D721Med (cell line): ENCODE results near the gene ABCB10.

ENCODE experiments used
- DNase-seq: peaks from one replicate; pipeline ENCODE4 v3.0.0; 2011; ENCODE audit warnings: low spot score; ENCODE audit not compliant: insufficient read length
- FAIRE-seq: peaks from 2 replicates; lab custom pipeline; 2011; peaks lifted over from hg19 to GRCh38; lab: Jason Lieb, UNC
- TF ChIP-seq, protein P1 (sequence below): IDR thresholded peaks from 2 replicates; pipeline ENCODE4 v1.5.1; 2012; ENCODE audit warnings: mild to moderate bottlenecking, control low read depth; ENCODE audit not compliant: insufficient read depth; ENCODE audit errors: missing control alignments

The ABCB10 gene

DNA sequence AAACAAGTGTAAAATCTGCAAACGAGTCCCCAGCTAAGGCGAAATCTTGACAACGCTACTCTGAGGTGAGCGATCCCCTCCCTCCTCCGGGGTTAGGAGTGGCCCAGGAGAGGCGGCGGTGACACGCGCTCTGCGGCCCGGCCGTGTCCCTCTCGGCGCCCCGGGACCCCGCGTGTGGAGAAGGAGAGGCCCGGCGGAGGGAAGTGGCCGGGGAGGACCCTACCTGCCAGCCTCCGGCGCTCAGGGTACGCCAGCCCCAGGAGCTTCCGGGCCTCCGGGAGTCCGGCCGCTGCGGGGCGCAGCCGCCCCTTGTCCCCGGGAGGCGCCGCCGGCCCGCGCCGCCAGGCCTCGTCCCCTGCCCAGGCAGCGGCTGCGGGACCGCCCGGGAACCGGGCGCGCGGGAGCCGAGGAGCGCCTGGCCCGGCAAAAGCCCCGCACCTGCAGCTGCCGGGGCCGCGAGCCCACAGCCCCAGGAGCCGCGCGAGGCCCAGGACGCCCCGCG lies 543 bp downstream of the ABCB10 start:
- no peak for FAIRE-seq
- DNase-seq, result no peak
- TF ChIP-seq, protein P1, sequence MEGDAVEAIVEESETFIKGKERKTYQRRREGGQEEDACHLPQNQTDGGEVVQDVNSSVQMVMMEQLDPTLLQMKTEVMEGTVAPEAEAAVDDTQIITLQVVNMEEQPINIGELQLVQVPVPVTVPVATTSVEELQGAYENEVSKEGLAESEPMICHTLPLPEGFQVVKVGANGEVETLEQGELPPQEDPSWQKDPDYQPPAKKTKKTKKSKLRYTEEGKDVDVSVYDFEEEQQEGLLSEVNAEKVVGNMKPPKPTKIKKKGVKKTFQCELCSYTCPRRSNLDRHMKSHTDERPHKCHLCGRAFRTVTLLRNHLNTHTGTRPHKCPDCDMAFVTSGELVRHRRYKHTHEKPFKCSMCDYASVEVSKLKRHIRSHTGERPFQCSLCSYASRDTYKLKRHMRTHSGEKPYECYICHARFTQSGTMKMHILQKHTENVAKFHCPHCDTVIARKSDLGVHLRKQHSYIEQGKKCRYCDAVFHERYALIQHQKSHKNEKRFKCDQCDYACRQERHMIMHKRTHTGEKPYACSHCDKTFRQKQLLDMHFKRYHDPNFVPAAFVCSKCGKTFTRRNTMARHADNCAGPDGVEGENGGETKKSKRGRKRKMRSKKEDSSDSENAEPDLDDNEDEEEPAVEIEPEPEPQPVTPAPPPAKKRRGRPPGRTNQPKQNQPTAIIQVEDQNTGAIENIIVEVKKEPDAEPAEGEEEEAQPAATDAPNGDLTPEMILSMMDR, result peak; percentile 16

DNA sequence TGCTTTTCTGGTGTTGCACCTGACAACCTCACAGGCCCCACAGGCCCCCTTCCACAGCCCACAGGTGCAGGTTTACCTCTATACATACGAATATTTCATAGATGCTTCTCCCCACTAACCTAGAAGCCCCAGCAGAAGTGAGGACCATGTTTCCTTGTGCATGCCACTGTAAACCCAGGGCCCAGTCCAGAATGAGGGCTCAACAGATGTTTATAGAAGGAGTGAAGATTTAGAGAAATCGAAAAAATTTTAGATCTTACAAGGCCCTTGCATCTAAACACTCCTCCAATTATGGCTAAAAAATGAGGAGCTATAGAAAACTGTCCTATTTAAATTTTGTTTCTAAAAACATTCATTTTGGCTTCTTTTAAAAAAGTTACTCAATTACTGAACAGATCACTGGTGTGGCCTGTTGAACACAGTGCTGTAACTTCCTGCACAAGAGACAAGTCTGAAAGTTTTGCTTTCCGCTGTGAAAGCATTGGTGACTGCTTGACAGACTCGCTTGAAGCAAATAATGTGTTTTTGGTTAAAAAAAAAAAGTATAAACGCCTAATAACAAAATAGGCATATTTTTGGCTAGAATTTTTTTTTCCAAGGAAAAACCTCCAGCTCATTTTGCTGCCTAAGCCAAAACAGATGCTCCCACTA lies 1.2 kb downstream of the ABCB10 start:
- FAIRE-seq (no peak), DNase-seq (no peak)
- TF ChIP-seq, protein P1, result no peak

DNA sequence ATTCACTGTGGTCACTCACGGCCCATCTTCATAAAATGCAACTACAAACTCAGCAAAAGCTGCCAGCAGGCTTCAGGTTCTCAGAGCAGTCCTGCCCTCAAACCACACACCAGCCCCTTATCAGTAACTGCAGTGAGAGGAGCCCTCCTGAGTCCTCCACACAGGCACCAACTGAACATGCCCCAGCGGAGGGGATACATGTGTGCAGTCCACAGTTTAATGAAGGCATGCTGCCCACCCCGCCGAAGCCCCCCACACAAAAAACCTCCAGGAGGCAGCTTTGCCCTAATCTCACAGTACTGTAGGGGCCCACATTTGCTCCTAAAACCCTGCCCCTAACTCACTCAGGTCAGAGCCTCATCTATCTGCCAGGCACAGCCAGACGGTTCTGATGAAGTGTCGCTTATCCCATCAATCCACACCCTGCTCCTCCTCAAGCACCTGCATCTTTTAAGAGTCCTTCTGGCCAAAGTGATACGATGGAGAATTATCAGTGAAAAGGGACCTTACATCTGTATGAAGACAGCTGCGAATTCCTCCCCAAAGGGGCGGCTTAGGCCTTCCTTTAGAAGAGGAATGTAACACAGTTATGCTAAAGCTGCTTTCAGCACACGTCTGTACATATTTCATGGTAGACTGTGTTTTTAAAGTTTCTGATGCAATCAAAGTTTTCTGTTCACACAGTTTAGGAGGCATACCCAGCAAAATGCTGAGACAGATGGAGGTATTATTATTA lies 3.5 kb downstream of the ABCB10 start:
- DNase-seq (no peak), FAIRE-seq (no peak)

DNA sequence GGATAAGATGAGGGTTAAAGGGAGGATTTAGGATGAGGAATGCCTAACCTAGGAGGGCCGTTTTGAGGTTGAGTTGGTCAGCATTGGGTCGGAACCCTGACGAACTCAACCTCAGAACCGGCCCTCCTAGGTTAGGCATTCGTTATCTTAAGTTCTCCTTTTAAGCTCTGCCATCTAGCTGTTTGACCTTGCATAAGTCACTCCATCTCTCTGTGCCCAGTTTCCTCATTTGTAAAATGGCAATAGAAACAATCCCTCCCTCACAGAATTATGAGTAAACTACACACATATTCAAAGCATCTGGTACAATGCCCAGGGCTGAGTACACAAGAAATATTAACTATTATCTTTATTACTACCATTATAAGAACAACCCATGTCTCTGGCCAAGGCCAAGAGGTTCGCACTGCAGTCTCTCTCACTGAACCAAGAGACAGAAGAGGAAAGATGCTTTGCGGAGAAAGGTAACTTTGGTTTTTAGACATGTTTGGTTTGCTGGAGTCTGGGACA lies 4.8 kb downstream of the ABCB10 start:
- TF ChIP-seq, protein P1, result no peak
- no peak for FAIRE-seq

More for the DNA sequence above, 3.5 kb downstream of the ABCB10 start:
- TF ChIP-seq, protein P1, result no peak

DNA sequence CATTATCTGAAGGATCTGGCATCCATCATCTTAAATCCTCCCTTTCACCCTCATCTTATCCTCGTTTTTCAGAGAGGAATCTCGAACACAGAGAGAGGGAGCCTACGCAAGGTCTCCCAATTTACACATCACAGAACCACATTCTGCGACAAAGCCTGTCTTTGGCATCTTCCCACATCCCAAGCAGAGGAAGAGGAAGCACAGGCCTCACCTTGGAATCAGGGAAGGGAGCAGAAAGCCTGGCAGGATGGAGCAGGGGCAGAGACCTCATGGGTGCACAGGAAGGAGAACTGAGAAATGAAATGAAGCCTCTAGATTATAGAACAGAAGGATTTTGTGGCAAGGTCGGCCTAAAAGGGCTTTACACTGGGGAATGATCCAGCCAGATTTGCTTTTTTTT lies 5.8 kb downstream of the ABCB10 start:
- DNase-seq (no peak), FAIRE-seq (no peak)
- TF ChIP-seq, protein P1, result no peak

More for the DNA sequence above, 4.8 kb downstream of the ABCB10 start:
- no peak for DNase-seq

DNA sequence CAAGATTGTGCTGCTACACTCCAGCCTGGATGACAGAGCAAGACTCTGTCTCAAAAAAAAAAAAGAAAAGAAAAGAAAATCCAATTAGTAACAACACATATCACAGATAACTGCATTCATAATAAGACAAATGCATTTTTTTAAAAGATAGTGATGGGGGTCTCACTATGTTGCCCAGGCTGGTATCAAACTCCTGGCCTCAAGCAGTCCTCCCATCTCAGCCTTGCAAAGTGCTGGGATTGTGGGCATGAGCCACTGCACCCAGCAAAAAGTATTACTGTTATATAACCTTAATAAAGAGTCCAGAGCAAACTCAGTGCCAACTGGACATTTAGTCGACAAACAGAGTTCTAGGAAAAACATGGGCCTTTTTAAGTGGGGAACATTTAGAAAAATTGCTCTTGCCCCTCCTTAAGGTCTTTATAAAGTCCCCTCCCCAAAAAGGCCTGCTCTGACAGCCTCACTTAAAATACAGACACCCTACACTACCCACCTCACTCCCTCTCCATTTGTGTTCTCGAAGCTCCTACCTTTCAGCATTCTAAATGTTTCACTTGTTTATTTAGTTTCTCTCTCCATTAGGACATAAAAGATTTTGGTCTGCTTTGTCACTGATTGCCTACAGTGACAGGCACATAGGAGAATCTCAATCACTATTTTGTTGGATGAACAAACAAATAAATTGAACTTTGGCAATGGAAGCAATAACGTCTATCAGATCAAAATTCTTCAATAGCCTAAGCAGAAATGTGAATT lies 7.5 kb downstream of the ABCB10 start:
- DNase-seq, result no peak
- TF ChIP-seq, protein P1, result no peak
- FAIRE-seq, result no peak
